MM.1S (cell line): ENCODE data around the gene GPR107.

Experiments
- DNase-seq: peaks from one replicate; pipeline ENCODE4 v3.0.0-alpha.2; 2015
- H2AFZ ChIP-seq: fragments of 300-600 bp; sonication (generic); 2 replicates; pipeline ENCODE4 v1.6.0; 2016; ENCODE audit warnings: antibody characterized with exemption, low read length
- H3F3A ChIP-seq: fragments of 300-600 bp; sonication (generic); 2 replicates; pipeline ENCODE4 v1.6.1; 2016; ENCODE audit warnings: mild to moderate bottlenecking, antibody characterized with exemption, low read length, moderate library complexity, mixed read lengths; ENCODE audit not compliant: insufficient read depth
- H3K27ac ChIP-seq: fragments of 300-600 bp; sonication (generic); 2 replicates; pipeline ENCODE4 v1.5.1; 2016; ENCODE audit warnings: mild to moderate bottlenecking, low read length
- H3K27me3 ChIP-seq: fragments of 300-600 bp; sonication (generic); replicated peaks from 2 replicates; pipeline ENCODE4 v1.6.0; 2016; ENCODE audit warnings: low read length; ENCODE audit not compliant: insufficient read depth
- H3K36me3 ChIP-seq: fragments of 300-600 bp; sonication (generic); replicated peaks from 2 replicates; pipeline ENCODE4 v1.6.1; 2016; ENCODE audit warnings: mild to moderate bottlenecking, low read length, mixed read lengths; ENCODE audit not compliant: insufficient read depth
- H3K4me1 ChIP-seq: fragments of 300-600 bp; sonication (generic); 2 replicates; pipeline ENCODE4 v1.6.1; 2016; ENCODE audit warnings: low read length, mixed read lengths
- H3K4me2 ChIP-seq: fragments of 300-600 bp; sonication (generic); 2 replicates; pipeline ENCODE4 v1.6.0; 2016; ENCODE audit warnings: low read depth, low read length
- H3K4me3 ChIP-seq: fragments of 300-600 bp; sonication (generic); 2 replicates; pipeline ENCODE4 v1.5.1; 2016; ENCODE audit warnings: low read length, mixed read lengths
- H3K79me2 ChIP-seq: fragments of 300-600 bp; sonication (generic); 2 replicates; pipeline ENCODE4 v1.6.1; 2016; ENCODE audit warnings: mixed run types, low read length, mixed read lengths
- H3K9ac ChIP-seq: fragments of 300-600 bp; sonication (generic); 2 replicates; pipeline ENCODE4 v1.6.1; 2016; ENCODE audit warnings: low read length, mixed read lengths
- H3K9me2 ChIP-seq: fragments of 300-600 bp; sonication (generic); replicated peaks from 2 replicates; pipeline ENCODE4 v1.6.1; 2016; ENCODE audit warnings: mild to moderate bottlenecking, low read length, mixed read lengths; ENCODE audit not compliant: insufficient read depth
- H3K9me3 ChIP-seq: fragments of 300-600 bp; sonication (generic); replicated peaks from 2 replicates; pipeline ENCODE4 v1.6.1; 2016; ENCODE audit warnings: mild to moderate bottlenecking, low read length, mixed read lengths; ENCODE audit not compliant: insufficient read depth
- H4K20me1 ChIP-seq: fragments of 300-600 bp; sonication (generic); 2 replicates; pipeline ENCODE4 v1.6.1; 2016; ENCODE audit warnings: mild to moderate bottlenecking, low read length, moderate library complexity, mixed read lengths; ENCODE audit not compliant: insufficient read depth
- CTCF ChIP-seq: fragments of 300-600 bp; sonication (generic); IDR thresholded peaks from 2 replicates; pipeline ENCODE4 v1.5.1; 2016; ENCODE audit warnings: antibody characterized with exemption, low read length, mixed read lengths
- EZH2 ChIP-seq: fragments of 300-600 bp; sonication (generic); optimal IDR thresholded peaks from 2 replicates; pipeline ENCODE3; 2017; ENCODE audit warnings: low read depth, mild to moderate bottlenecking, antibody characterized with exemption, low read length, mixed read lengths
- EZH2phosphoT487 ChIP-seq: fragments of 300-600 bp; sonication (generic); IDR thresholded peaks from 2 replicates; pipeline ENCODE4 v1.6.1; 2018; ENCODE audit warnings: antibody characterized with exemption, low read length

Gene GPR107

GRCh38 chr9:130104491-130105193 is 50.9 kb downstream of the GPR107 start:
- TF ChIP-seq EZH2 (no peak), EZH2phosphoT487 (no peak), CTCF (no peak)
- Histone ChIP-seq H3K4me2 (no peak overlapping the region), H4K20me1 (no peaks in the 10 kb centered on the region), H3K27ac (no peak overlapping the region), H3F3A (no peaks in the 10 kb centered on the region), H3K9me3 (no peaks in the 10 kb centered on the region), H3K4me1 (no peaks in the 10 kb centered on the region), H3K36me3 (no peaks in the 10 kb centered on the region), H3K9ac (no peak overlapping the region), H3K9me2 (no peaks in the 10 kb centered on the region), H3K79me2 (no peaks in the 10 kb centered on the region), H3K27me3 (no peaks in the 10 kb centered on the region), H3K4me3 (no peak overlapping the region), H2AFZ (no peak overlapping the region)
- no peak for DNase-seq

- Histone ChIP-seq H3K4me2 (no peak overlapping the region), H3K4me3 (no peak overlapping the region), H2AFZ (no peak overlapping the region), H3K36me3 (no peaks in the 10 kb centered on the region), H3K27me3 (no peaks in the 10 kb centered on the region), H3K27ac (no peak overlapping the region), H3K9ac (no peak overlapping the region), H3F3A (no peaks in the 10 kb centered on the region), H3K4me1 (no peaks in the 10 kb centered on the region), H3K9me3 (no peaks in the 10 kb centered on the region), H4K20me1 (no peaks in the 10 kb centered on the region), H3K79me2 (no peaks in the 10 kb centered on the region), H3K9me2 (no peaks in the 10 kb centered on the region)
- TF ChIP-seq CTCF, result no peak
- TF ChIP-seq EZH2phosphoT487, result no peak
- TF ChIP-seq EZH2, result no peak
- no peak for DNase-seq
Measured at GRCh38 chr9:130106860-130107233, 53.1 kb downstream of the GPR107 start.

- Histone ChIP-seq H3K4me3 (no peak overlapping the region), H3K79me2 (no peaks in the 10 kb centered on the region), H3K4me2 (no peak overlapping the region), H3K27ac (no peak overlapping the region), H3K9ac (no peak overlapping the region), H3K4me1 (no peaks in the 10 kb centered on the region), H3K27me3 (no peaks in the 10 kb centered on the region), H3K9me3 (no peaks in the 10 kb centered on the region), H3K36me3 (no peaks in the 10 kb centered on the region), H3F3A (no peaks in the 10 kb centered on the region), H2AFZ (no peak overlapping the region), H3K9me2 (no peaks in the 10 kb centered on the region), H4K20me1 (no peaks in the 10 kb centered on the region)
- TF ChIP-seq EZH2, result no peak
- no peak for TF ChIP-seq EZH2phosphoT487
- peak; percentile 79 for TF ChIP-seq CTCF
- DNase-seq, result peak; percentile 60
Measured at GRCh38 chr9:130107234-130107861, 53.6 kb downstream of the GPR107 start.
